GM12878 (cell line): ENCODE results near the gene PGAM1. TPM values are rescaled to one million over a fixed set of nuclear protein-coding genes. Genes with fewer than 3 reads are reported as not detected.

Source experiments
- FOXM1 ChIP-seq: IDR thresholded peaks from 2 replicates; pipeline ENCODE4 v1.6.1; 2012; ENCODE audit warnings: low read depth, mild to moderate bottlenecking, inconsistent platforms, low read length, moderate library complexity
- IKZF1 ChIP-seq: fragments of 450-650 bp; conservative IDR thresholded peaks from 2 replicates; pipeline ENCODE4 v1.6.1; 2017; ENCODE audit warnings: antibody characterized with exemption, mild to moderate bottlenecking
- IKZF2 ChIP-seq, 2 experiments: fragments of 450-650 bp; IDR thresholded peaks; 2 replicates each; pipeline ENCODE4 v1.6.1; 2017; ENCODE audit warnings: mild to moderate bottlenecking in 2 of 2, moderate library complexity in 2 of 2
- IRF3 ChIP-seq: fragments of 450-650 bp; IDR thresholded peaks from 2 replicates; pipeline ENCODE4 v1.6.1; 2014; ENCODE audit warnings: mild to moderate bottlenecking
- IRF4 ChIP-seq: IDR thresholded peaks from 2 replicates; pipeline ENCODE4 v1.6.1; 2011; ENCODE audit warnings: low read depth, low read length
- MXI1 ChIP-seq: fragments of 150-350 bp; IDR thresholded peaks from 2 replicates; pipeline ENCODE4 v1.6.1; 2011; ENCODE audit warnings: low read depth, mild to moderate bottlenecking, inconsistent platforms, low read length, improper control_type of control experiment
- POU2F2 ChIP-seq: IDR thresholded peaks from 3 replicates; pipeline ENCODE4 v1.6.1; 2011; ENCODE audit warnings: low read depth, mild to moderate bottlenecking, low read length, borderline replicate concordance
- RUNX3 ChIP-seq: IDR thresholded peaks from 2 replicates; pipeline ENCODE4 v1.6.1; 2012; ENCODE audit warnings: low read length, inconsistent platforms
- SPI1 ChIP-seq: IDR thresholded peaks from 2 replicates; pipeline ENCODE4 v1.6.1; 2011; ENCODE audit warnings: low read depth, mild to moderate bottlenecking, low read length, moderate library complexity, borderline replicate concordance; ENCODE audit not compliant: insufficient read depth
- SUZ12 ChIP-seq: fragments of 200-600 bp; sonication (generic); IDR thresholded peaks from one replicate; pipeline ENCODE4 v1.6.1; 2018; ENCODE audit warnings: antibody characterized with exemption, mild to moderate bottlenecking; ENCODE audit not compliant: unreplicated experiment
- WRNIP1 ChIP-seq: IDR thresholded peaks from 2 replicates; pipeline ENCODE4 v1.6.1; 2011; ENCODE audit warnings: low read depth, low read length, improper control_type of control experiment, borderline replicate concordance
- polyA plus RNA-seq, 11 experiments: library from polyadenylated mRNA; depleted of rRNA in 4 of 11; unstranded in 6 of 11; stranded (reverse) in 5 of 11; fragments of >200 nt; fragmentation: Nextera tagmentation in 4 of 11; fragmentation: Illumina TruSeq in 1 of 11; extraction: Ambion mirVana in 4 of 11; extraction: Trizol in 1 of 11; gene quantifications; 1 replicate in 1 of 11; 2 replicates in 10 of 11; pipeline versions ENCODE4 v1.2.1 to v1.2.3, GENCODE V29; 2011 to 2016; ENCODE audit warnings: inconsistent platforms in 2 of 11, missing spikeins in 2 of 11, low read depth in 1 of 11
- total RNA-seq, 4 experiments: library from RNA; depleted of rRNA in 3 of 4; stranded (reverse); fragments of >200 nt in 3 of 4; fragmentation: Illumina TruSeq in 1 of 4; extraction: Trizol in 1 of 4; gene quantifications; 2 replicates each; pipeline versions ENCODE4 v1.2.1 to v1.2.3, GENCODE V29; 2013 to 2021
- TF ChIP-seq, protein P1 (sequence below): fragments of 450-650 bp; formaldehyde crosslinking; IDR thresholded peaks from 2 replicates; pipeline ENCODE4 v1.4.0; 2022; ENCODE audit warnings: mild to moderate bottlenecking, moderate library complexity
- TF ChIP-seq, protein P2 (sequence below): fragments of 450-650 bp; IDR thresholded peaks from 2 replicates; pipeline ENCODE4 v1.6.1; 2017; ENCODE audit warnings: antibody characterized with exemption, mild to moderate bottlenecking, moderate library complexity
- TF ChIP-seq, protein P3 (sequence below): fragments of 450-650 bp; IDR thresholded peaks from 2 replicates; pipeline ENCODE4 v1.6.1; 2018; ENCODE audit warnings: mild to moderate bottlenecking, low read depth, moderate library complexity; ENCODE audit not compliant: partially characterized antibody
- TF ChIP-seq, protein P4 (sequence below): fragments of 450-650 bp; formaldehyde crosslinking; IDR thresholded peaks from 2 replicates; pipeline ENCODE4 v1.4.0; 2020; ENCODE audit warnings: mild to moderate bottlenecking, moderate library complexity

Gene PGAM1
- total and polyA plus RNA-seq, 10 of the 15 experiments (the other 5 are each of a cell fraction or from before 2014, with no cell fraction given) = 115 to 1,362 (median 744) TPM

- TF ChIP-seq RUNX3 (no peak), IRF4 (no peak), SUZ12 (no peak), MXI1 (no peak), WRNIP1 (no peak), SPI1 (no peak), IRF3 (no peak), IKZF2 (IDR thresholded peaks at IDR 0.05) (no peak), POU2F2 (peak; percentile 12; the same call in 2 of the 3 replicates), FOXM1 (no peak), IKZF1 (peak; percentile 99)
- TF ChIP-seq, protein P1, sequence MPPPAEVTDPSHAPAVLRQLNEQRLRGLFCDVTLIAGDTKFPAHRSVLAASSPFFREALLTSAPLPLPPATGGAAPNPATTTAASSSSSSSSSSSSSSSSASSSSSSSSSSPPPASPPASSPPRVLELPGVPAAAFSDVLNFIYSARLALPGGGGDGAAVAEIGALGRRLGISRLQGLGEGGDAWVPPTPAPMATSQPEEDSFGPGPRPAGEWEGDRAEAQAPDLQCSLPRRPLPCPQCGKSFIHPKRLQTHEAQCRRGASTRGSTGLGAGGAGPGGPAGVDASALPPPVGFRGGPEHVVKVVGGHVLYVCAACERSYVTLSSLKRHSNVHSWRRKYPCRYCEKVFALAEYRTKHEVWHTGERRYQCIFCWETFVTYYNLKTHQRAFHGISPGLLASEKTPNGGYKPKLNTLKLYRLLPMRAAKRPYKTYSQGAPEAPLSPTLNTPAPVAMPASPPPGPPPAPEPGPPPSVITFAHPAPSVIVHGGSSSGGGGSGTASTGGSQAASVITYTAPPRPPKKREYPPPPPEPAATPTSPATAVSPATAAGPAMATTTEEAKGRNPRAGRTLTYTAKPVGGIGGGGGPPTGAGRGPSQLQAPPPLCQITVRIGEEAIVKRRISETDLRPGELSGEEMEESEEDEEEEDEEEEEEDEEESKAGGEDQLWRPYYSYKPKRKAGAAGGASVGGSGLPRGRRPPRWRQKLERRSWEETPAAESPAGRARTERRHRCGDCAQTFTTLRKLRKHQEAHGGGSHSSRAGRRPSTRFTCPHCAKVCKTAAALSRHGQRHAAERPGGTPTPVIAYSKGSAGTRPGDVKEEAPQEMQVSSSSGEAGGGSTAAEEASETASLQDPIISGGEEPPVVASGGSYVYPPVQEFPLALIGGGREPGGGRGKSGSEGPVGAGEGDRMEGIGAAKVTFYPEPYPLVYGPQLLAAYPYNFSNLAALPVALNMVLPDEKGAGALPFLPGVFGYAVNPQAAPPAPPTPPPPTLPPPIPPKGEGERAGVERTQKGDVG (CRISPR knock-in tag) = no peak
- TF ChIP-seq, protein P2, sequence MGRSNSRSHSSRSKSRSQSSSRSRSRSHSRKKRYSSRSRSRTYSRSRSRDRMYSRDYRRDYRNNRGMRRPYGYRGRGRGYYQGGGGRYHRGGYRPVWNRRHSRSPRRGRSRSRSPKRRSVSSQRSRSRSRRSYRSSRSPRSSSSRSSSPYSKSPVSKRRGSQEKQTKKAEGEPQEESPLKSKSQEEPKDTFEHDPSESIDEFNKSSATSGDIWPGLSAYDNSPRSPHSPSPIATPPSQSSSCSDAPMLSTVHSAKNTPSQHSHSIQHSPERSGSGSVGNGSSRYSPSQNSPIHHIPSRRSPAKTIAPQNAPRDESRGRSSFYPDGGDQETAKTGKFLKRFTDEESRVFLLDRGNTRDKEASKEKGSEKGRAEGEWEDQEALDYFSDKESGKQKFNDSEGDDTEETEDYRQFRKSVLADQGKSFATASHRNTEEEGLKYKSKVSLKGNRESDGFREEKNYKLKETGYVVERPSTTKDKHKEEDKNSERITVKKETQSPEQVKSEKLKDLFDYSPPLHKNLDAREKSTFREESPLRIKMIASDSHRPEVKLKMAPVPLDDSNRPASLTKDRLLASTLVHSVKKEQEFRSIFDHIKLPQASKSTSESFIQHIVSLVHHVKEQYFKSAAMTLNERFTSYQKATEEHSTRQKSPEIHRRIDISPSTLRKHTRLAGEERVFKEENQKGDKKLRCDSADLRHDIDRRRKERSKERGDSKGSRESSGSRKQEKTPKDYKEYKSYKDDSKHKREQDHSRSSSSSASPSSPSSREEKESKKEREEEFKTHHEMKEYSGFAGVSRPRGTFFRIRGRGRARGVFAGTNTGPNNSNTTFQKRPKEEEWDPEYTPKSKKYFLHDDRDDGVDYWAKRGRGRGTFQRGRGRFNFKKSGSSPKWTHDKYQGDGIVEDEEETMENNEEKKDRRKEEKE = no peak
- TF ChIP-seq, protein P3, sequence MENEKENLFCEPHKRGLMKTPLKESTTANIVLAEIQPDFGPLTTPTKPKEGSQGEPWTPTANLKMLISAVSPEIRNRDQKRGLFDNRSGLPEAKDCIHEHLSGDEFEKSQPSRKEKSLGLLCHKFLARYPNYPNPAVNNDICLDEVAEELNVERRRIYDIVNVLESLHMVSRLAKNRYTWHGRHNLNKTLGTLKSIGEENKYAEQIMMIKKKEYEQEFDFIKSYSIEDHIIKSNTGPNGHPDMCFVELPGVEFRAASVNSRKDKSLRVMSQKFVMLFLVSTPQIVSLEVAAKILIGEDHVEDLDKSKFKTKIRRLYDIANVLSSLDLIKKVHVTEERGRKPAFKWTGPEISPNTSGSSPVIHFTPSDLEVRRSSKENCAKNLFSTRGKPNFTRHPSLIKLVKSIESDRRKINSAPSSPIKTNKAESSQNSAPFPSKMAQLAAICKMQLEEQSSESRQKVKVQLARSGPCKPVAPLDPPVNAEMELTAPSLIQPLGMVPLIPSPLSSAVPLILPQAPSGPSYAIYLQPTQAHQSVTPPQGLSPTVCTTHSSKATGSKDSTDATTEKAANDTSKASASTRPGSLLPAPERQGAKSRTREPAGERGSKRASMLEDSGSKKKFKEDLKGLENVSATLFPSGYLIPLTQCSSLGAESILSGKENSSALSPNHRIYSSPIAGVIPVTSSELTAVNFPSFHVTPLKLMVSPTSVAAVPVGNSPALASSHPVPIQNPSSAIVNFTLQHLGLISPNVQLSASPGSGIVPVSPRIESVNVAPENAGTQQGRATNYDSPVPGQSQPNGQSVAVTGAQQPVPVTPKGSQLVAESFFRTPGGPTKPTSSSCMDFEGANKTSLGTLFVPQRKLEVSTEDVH = no peak
- TF ChIP-seq, protein P4, sequence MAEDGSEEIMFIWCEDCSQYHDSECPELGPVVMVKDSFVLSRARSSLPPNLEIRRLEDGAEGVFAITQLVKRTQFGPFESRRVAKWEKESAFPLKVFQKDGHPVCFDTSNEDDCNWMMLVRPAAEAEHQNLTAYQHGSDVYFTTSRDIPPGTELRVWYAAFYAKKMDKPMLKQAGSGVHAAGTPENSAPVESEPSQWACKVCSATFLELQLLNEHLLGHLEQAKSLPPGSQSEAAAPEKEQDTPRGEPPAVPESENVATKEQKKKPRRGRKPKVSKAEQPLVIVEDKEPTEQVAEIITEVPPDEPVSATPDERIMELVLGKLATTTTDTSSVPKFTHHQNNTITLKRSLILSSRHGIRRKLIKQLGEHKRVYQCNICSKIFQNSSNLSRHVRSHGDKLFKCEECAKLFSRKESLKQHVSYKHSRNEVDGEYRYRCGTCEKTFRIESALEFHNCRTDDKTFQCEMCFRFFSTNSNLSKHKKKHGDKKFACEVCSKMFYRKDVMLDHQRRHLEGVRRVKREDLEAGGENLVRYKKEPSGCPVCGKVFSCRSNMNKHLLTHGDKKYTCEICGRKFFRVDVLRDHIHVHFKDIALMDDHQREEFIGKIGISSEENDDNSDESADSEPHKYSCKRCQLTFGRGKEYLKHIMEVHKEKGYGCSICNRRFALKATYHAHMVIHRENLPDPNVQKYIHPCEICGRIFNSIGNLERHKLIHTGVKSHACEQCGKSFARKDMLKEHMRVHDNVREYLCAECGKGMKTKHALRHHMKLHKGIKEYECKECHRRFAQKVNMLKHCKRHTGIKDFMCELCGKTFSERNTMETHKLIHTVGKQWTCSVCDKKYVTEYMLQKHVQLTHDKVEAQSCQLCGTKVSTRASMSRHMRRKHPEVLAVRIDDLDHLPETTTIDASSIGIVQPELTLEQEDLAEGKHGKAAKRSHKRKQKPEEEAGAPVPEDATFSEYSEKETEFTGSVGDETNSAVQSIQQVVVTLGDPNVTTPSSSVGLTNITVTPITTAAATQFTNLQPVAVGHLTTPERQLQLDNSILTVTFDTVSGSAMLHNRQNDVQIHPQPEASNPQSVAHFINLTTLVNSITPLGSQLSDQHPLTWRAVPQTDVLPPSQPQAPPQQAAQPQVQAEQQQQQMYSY (CRISPR knock-in tag) = no peak
Measured at GRCh38 chr10:97425964-97426775, at the start of gene PGAM1 (continued).
